Uterus (tissue), 4 donors: ENCODE results near the gene FNTB. TPM values are rescaled to one million over a fixed set of nuclear protein-coding genes. Genes with fewer than 3 reads are reported as not detected.

Experiments used
- DNase-seq, 2 donors: peaks; one replicate each; pipeline ENCODE4 v3.0.0-alpha.2; 2019 to 2020
- H3K27ac ChIP-seq, 2 donors: fragments of 200-600 bp; sonication (generic); 1 replicate in 1 of 2; 2 replicates in 1 of 2; pipeline ENCODE4 v1.5.1; 2016 to 2018
- H3K27me3 ChIP-seq, 2 donors: fragments of 200-600 bp; sonication (generic); one replicate each; pipeline ENCODE4 v1.5.1; 2018 to 2019; ENCODE audit warnings: control low read depth in 1 of 2
- H3K36me3 ChIP-seq, 2 donors: fragments of 200-600 bp; sonication (generic); one replicate each; pipeline ENCODE4 v1.5.1; 2019; ENCODE audit warnings: control low read depth in 1 of 2
- H3K4me1 ChIP-seq, 2 donors: fragments of 200-600 bp; sonication (generic); one replicate each; pipeline ENCODE4 v1.5.1; 2018 to 2019; ENCODE audit warnings: control low read depth in 1 of 2
- H3K4me3 ChIP-seq, 2 donors: fragments of 200-600 bp; sonication (generic); 1 replicate in 1 of 2; 2 replicates in 1 of 2; pipeline ENCODE4 v1.5.1; 2018 to 2019; ENCODE audit warnings: mild to moderate bottlenecking in 1 of 2
- H3K9me3 ChIP-seq, 2 donors: fragments of 200-600 bp; sonication (generic); one replicate each; pipeline ENCODE4 v1.5.1; 2019; ENCODE audit warnings: control low read depth in 1 of 2
- POLR2A ChIP-seq, 2 donors: fragments of 450-650 bp; IDR thresholded peaks; one replicate each; pipeline ENCODE4 v1.6.1; 2016; ENCODE audit warnings: antibody characterized with exemption in 2 of 2, mild to moderate bottlenecking in 1 of 2, moderate library complexity in 1 of 2
- intact Hi-C: fragments of 100-400 bp; cut with DNase I; formaldehyde crosslinking; loops from one replicate; pipeline ENCODE4 v1.15.1; 2023; ENCODE audit warnings: low total_unique reads
- total RNA-seq, 4 donors: library from RNA; depleted of rRNA in 3 of 4; stranded (reverse); fragments of >200 nt in 3 of 4; gene quantifications; one replicate each; pipeline versions ENCODE4 v1.1.0 to v1.2.4, GENCODE V29; 2014 to 2023
- TF ChIP-seq, protein P1 (sequence below), 4 experiments: fragments of 200-600 bp in 2 of 4; fragments of 450-650 bp in 2 of 4; sonication (generic) in 2 of 4; IDR thresholded peaks; one replicate each; pipeline ENCODE4 v1.5.1; 2016 to 2019; ENCODE audit warnings: antibody characterized with exemption in 4 of 4, mild to moderate bottlenecking in 2 of 4, moderate library complexity in 1 of 4
- donor health status: DM: yes; HTN: yes; CAD: no.

The FNTB gene
- total RNA-seq, 4 donors from 2014 or later = 7.4 to 29.7 (median 20.4) TPM

DNA sequence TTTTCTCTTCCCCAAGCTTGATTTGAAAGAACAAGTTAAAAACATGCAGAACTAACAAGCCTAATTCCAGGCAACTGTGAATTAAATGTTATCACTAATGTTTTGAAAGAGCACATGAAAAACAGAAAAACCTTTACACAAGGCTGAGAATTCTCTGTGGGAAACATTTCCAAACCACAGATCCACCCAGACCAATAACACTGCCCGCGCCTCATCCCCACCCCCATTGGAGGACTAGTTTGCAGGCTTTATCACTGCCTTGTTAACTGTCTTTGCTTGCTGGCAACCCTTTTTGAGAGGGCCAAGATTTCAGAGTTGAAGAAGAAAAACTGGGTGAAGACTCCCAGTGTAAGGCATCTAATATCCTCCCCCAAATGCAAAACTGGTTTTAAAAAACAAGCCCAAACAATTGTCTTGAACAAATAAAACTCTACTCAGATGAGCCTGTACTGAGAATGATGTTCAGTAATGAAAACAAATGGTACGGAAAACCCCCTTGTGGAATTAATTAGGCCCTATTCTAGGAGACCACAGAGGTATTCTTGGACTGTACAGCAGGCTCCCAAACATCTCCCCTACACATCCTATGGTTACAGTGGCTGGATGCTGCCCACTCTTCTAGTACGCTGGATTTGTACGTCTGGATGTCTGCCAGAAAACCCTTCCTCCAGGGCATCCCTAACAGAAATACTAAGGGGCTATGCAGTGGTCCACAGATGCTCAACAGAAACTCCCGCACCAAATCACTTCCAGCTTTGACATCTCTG, 109.8 kb downstream of the FNTB start:
- Histone ChIP-seq H3K4me3 (no peak overlapping the region), H3K36me3 (no peaks in the 10 kb centered on the region), H3K9me3 (no peaks in the 10 kb centered on the region), H3K4me1 (peaks cover 20 to 36% of the 10 kb centered on the region in 2 donors), H3K27me3 (no peaks in the 10 kb centered on the region), H3K27ac (peak overlapping the region; percentile 65 to 90)
- DNase-seq = no peak
- intact Hi-C loops = no loop called here
- no peak for TF ChIP-seq POLR2A (IDR thresholded peaks at IDR 0.05)
- TF ChIP-seq, protein P1, sequence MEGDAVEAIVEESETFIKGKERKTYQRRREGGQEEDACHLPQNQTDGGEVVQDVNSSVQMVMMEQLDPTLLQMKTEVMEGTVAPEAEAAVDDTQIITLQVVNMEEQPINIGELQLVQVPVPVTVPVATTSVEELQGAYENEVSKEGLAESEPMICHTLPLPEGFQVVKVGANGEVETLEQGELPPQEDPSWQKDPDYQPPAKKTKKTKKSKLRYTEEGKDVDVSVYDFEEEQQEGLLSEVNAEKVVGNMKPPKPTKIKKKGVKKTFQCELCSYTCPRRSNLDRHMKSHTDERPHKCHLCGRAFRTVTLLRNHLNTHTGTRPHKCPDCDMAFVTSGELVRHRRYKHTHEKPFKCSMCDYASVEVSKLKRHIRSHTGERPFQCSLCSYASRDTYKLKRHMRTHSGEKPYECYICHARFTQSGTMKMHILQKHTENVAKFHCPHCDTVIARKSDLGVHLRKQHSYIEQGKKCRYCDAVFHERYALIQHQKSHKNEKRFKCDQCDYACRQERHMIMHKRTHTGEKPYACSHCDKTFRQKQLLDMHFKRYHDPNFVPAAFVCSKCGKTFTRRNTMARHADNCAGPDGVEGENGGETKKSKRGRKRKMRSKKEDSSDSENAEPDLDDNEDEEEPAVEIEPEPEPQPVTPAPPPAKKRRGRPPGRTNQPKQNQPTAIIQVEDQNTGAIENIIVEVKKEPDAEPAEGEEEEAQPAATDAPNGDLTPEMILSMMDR (IDR thresholded peaks at IDR 0.05) = no peak

DNA sequence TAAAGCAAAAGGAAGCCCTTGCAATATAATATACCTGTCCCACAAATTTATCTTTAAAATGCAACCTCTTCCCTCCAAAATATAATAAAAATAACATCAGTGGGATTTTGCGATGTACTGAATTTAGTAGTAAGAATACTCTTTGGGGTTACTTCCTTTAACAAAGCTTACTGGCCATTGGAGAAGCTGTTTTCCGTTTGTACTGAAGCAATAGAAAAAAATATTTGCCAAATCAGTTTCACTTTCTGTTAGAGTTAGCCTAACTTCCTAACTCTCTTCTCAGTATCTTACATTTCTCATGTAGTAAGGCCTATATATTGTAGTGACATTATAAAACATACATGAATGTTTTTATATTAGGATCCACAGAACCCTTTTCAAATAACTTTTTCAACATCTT, 111.9 kb downstream of the FNTB start:
- intact Hi-C loops = no loop called here
- no peak for DNase-seq
- no peaks in the 10 kb centered on the region for H3K27me3 ChIP-seq
- TF ChIP-seq POLR2A (IDR thresholded peaks at IDR 0.05) = no peak
- TF ChIP-seq, protein P1 (IDR thresholded peaks at IDR 0.05) = no peak
- no peaks in the 10 kb centered on the region for H3K36me3 ChIP-seq
- H3K4me1 ChIP-seq = peaks cover 20 to 36% of the 10 kb centered on the region in 2 donors
- H3K27ac ChIP-seq = peak overlapping the region; percentile 9 to 90
- H3K9me3 ChIP-seq = no peaks in the 10 kb centered on the region
- H3K4me3 ChIP-seq = no peak overlapping the region

DNA sequence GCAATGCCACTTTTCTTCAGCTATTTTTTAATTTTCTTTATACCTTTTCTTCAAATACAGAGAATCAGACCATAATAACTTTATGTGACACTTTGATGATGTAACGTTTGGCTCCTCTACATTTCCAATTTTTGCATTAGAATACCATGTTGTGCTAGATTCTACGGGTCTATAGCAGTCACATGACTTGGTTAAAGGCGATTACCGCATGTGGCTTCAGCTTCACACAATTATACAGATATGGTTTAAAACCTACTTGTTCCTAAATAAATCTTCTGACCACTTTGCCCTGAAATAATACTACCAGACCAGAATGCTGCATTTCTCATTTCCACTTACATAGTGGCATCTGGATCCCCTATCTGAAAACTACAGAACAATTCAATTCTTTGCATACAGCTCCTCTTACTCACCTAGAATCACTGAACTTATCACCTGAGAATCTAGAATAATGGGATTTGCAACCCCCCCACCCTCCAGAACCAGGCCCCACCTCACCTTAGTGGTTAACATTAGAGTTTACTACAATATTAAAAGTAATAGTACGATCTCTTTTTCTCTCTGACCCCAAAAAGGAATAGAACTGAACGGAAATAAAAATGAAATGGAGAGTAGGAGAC, 114.3 kb downstream of the FNTB start:
- H3K36me3 ChIP-seq = no peaks in the 10 kb centered on the region
- no peaks in the 10 kb centered on the region for H3K9me3 ChIP-seq
- no peak for TF ChIP-seq POLR2A (IDR thresholded peaks at IDR 0.05)
- TF ChIP-seq, protein P1 (IDR thresholded peaks at IDR 0.05) = no peak
- no peaks in the 10 kb centered on the region for H3K27me3 ChIP-seq
- H3K4me1 ChIP-seq = peaks cover 19 to 27% of the 10 kb centered on the region in 2 donors
- no peak for DNase-seq
- peak overlapping the region; percentile 84 to 85 for H3K27ac ChIP-seq
- peak overlapping the region; percentile 82 to 97 for H3K4me3 ChIP-seq
- intact Hi-C loops = no loop called here

DNA sequence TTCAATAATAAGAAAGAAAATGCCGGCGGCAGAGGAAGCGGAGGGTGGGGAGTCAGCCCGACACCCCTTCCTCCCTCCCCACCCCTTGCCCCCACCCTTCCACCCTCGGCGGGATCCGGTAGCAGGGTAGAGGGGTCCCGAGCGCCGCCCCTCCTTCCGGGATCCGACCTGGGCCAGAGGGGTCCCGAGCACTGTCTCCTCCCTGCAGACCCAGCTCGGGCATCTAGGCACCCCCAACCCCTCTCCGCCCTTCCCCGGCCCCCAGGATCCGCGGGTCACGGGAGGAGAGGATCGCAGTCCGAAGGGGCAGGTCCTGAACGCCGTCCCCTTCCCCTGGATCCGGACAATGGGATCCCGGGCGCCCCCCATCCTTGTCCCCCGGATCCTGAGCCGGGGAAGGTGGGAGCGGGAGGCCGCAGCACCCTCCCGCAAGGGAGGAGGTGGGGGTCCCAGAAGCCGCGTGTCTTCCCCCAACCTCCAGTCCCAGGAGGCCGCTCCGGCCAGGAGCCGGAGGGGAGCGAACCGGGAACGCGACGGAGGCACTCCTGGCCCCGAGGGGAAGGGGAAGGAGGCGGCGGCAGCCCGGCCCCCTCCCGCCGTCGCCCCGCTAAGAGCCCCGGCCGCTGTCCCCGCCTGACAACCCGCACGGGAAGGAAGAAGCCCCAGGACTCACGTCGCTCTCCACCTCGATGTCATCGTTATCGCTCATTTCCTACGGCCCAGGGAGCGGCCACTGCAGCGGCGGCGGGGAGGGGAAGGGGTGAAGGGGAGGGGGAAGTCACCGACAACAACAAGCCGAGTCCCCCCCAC, 115.1 kb downstream of the FNTB start:
- intact Hi-C loops = no loop called here
- Histone ChIP-seq H3K36me3 (no peaks in the 10 kb centered on the region), H3K4me3 (peak overlapping the region; percentile 82 to 97), H3K4me1 (peaks cover 11 to 19% of the 10 kb centered on the region in 2 donors), H3K9me3 (no peaks in the 10 kb centered on the region), H3K27ac (peak overlapping the region; percentile 84 to 85), H3K27me3 (no peaks in the 10 kb centered on the region)
- TF ChIP-seq POLR2A (IDR thresholded peaks at IDR 0.05) = no peak
- TF ChIP-seq, protein P1 (IDR thresholded peaks at IDR 0.05) = no peak
- peak in 1 of 2 donors; percentile 40 for DNase-seq
